ENCODE measurements around the gene NTM.

- TF ChIP-seq CTCF (IDR thresholded peaks at IDR 0.05) (no peak), ZFX (IDR thresholded peaks at IDR 0.05; ENCODE audit: borderline replicate concordance) (no peak)
Observed at GRCh38 chr11:131518305-131518838, 148.0 kb downstream of the NTM start.
